A549 (cell line): ENCODE measurements around the gene APCDD1L.

Experiments used
- CBX2 ChIP-seq: fragments of 200-600 bp; sonication (generic); IDR thresholded peaks from 2 replicates; pipeline ENCODE4 v1.6.1; 2016; ENCODE audit warnings: low read depth, mild to moderate bottlenecking, borderline replicate concordance
- EP300 ChIP-seq, 2 experiments: fragments of >200 bp; sonication (Bioruptor Twin); formaldehyde crosslinking; IDR thresholded peaks; 2 replicates in 1 of 2; 3 replicates in 1 of 2; pipeline ENCODE4 v1.6.1; 2016 to 2017
- ESRRA ChIP-seq: fragments of 150-350 bp; IDR thresholded peaks from 2 replicates; pipeline ENCODE4 v1.6.1; 2014; ENCODE audit warnings: mild to moderate bottlenecking, low read length, borderline replicate concordance
- HOXA7 ChIP-seq: fragments of 250-450 bp; sonication (Bioruptor Pico); IDR thresholded peaks from 2 replicates; pipeline ENCODE4 v1.5.0; 2020; ENCODE audit warnings: mild to moderate bottlenecking, moderate library complexity
- JUN ChIP-seq, 2 experiments: fragments of >200 bp; sonication (Bioruptor Twin); formaldehyde crosslinking; IDR thresholded peaks; 2 replicates in 1 of 2; 3 replicates in 1 of 2; pipeline ENCODE4 v1.6.1; 2016 to 2017
- POLR2A ChIP-seq: IDR thresholded peaks from 2 replicates; pipeline ENCODE4 v1.6.1; 2012; ENCODE audit warnings: mild to moderate bottlenecking, low read length
- RARB ChIP-seq: fragments of 250-450 bp; sonication (Bioruptor Pico); IDR thresholded peaks from 2 replicates; pipeline ENCODE4 v1.8.0; 2021; ENCODE audit warnings: mild to moderate bottlenecking, moderate library complexity
- REST ChIP-seq: fragments of 200-600 bp; sonication (generic); IDR thresholded peaks from 2 replicates; pipeline ENCODE4 v1.6.1; 2016; ENCODE audit warnings: antibody characterized with exemption, mild to moderate bottlenecking, moderate library complexity
- RFX5 ChIP-seq: fragments of 450-650 bp; IDR thresholded peaks from 2 replicates; pipeline ENCODE4 v1.7.1; 2014; ENCODE audit warnings: antibody characterized with exemption, mild to moderate bottlenecking, moderate library complexity
- TP53 ChIP-seq: fragments of 250-450 bp; sonication (Bioruptor Pico); IDR thresholded peaks from 2 replicates; pipeline ENCODE4 v1.5.0; 2021; ENCODE audit warnings: mild to moderate bottlenecking, moderate library complexity
- ZNF302 ChIP-seq: fragments of 250-450 bp; sonication (Bioruptor Pico); IDR thresholded peaks from 2 replicates; pipeline ENCODE4 v1.9.0; 2021; ENCODE audit warnings: inconsistent platforms, mild to moderate bottlenecking, moderate library complexity
- TF ChIP-seq, protein P1 (sequence below): fragments of >200 bp; sonication (Bioruptor Twin); formaldehyde crosslinking; IDR thresholded peaks from 3 replicates; pipeline ENCODE4 v1.5.1; 2016
- TF ChIP-seq, protein P2 (sequence below): fragments of 450-650 bp; IDR thresholded peaks from 2 replicates; pipeline ENCODE4 v1.6.1; 2014; ENCODE audit warnings: antibody characterized with exemption

DNA sequence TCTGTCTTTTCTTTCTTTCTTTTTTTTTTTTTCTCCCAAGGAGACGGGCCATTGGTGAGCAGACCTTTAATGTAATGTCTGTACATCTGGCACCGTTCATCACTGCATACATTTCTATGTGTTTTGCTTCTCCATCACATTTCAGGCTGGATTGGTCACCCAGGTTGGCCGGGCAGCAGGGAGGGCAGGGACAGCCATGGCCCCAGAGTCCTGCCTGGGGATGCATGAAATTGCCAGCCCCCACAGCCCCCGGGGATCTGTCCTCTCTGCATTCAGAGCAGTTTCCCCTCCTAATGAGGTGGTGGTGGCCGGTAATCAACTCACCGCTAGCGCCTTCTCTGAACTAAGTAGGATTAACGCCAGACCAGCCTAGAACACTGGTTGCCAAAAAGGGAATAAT, 50.4 kb downstream of the APCDD1L start:
- TF ChIP-seq, protein P1, sequence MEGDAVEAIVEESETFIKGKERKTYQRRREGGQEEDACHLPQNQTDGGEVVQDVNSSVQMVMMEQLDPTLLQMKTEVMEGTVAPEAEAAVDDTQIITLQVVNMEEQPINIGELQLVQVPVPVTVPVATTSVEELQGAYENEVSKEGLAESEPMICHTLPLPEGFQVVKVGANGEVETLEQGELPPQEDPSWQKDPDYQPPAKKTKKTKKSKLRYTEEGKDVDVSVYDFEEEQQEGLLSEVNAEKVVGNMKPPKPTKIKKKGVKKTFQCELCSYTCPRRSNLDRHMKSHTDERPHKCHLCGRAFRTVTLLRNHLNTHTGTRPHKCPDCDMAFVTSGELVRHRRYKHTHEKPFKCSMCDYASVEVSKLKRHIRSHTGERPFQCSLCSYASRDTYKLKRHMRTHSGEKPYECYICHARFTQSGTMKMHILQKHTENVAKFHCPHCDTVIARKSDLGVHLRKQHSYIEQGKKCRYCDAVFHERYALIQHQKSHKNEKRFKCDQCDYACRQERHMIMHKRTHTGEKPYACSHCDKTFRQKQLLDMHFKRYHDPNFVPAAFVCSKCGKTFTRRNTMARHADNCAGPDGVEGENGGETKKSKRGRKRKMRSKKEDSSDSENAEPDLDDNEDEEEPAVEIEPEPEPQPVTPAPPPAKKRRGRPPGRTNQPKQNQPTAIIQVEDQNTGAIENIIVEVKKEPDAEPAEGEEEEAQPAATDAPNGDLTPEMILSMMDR: no peak
- TF ChIP-seq RFX5: no peak
- TF ChIP-seq JUN (IDR thresholded peaks at IDR 0.05): no peak
- TF ChIP-seq REST: no peak
- TF ChIP-seq ZNF302 (CRISPR knock-in tag): no peak
- TF ChIP-seq, protein P2, sequence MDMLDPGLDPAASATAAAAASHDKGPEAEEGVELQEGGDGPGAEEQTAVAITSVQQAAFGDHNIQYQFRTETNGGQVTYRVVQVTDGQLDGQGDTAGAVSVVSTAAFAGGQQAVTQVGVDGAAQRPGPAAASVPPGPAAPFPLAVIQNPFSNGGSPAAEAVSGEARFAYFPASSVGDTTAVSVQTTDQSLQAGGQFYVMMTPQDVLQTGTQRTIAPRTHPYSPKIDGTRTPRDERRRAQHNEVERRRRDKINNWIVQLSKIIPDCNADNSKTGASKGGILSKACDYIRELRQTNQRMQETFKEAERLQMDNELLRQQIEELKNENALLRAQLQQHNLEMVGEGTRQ: no peak
- TF ChIP-seq HOXA7 (CRISPR knock-in tag): no peak
- TF ChIP-seq POLR2A: no peak
- no peak for TF ChIP-seq EP300 (IDR thresholded peaks at IDR 0.05)
- TF ChIP-seq TP53: no peak
- no peak for TF ChIP-seq CBX2
- no peak for TF ChIP-seq RARB
- TF ChIP-seq ESRRA: no peak
